Transverse colon (tissue), 3 donors: ENCODE results near the gene SPPL3.

ENCODE experiments used
- CTCF ChIP-seq, 5 experiments: fragments of 200-600 bp in 3 of 5; fragments of 450-650 bp in 2 of 5; sonication (generic) in 3 of 5; IDR thresholded peaks; 1 replicate in 2 of 5; 2 replicates in 3 of 5; pipeline ENCODE4 v1.5.1; 2016 to 2017; ENCODE audit warnings: antibody characterized with exemption in 5 of 5, inconsistent platforms in 3 of 5, mild to moderate bottlenecking in 2 of 5, moderate library complexity in 1 of 5
- POLR2A ChIP-seq: fragments of 450-650 bp; IDR thresholded peaks from one replicate; pipeline ENCODE4 v1.6.1; 2016; ENCODE audit warnings: antibody characterized with exemption, mild to moderate bottlenecking, moderate library complexity

- TF ChIP-seq CTCF (IDR thresholded peaks at IDR 0.05) (no peak), POLR2A (no peak)
Observed at GRCh38 chr12:120739821-120740613, 164.1 kb downstream of the SPPL3 start.
